HG02763 (cell line): ENCODE measurements around the gene PSMD2.
"Not testable (repeated sequence)": the region's sequence is repeated elsewhere in the genome, so short reads cannot be mapped to it uniquely, and the experiment has no call there.

Source experiments
- ATAC-seq: cut with Tn5 transposase; IDR thresholded peaks from one replicate; pipeline ENCODE4 v1.9.1; 2021; ENCODE audit warnings: mild to moderate bottlenecking, moderate library complexity; ENCODE audit not compliant: unreplicated experiment

Gene PSMD2

DNA sequence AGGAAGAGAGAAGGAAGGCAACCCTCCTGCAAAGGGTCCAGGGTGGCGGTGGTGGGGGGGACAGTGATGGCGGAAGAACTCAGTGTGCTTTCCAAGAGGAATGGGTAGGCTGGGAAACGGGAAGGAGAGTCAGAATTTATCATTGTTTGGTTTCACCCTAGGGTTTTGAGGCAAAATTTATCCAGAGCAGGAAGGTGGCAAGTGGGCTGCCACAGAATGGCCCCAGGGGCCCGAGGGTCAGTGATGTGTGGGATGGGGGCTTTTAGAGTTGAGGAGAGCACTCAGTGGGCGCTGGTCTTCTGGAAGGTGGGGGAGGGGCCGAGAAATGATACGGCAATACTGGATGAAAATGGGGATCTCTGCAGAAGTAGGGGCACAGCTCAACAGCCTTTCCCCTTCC is 38.9 kb downstream of the PSMD2 start:
- no peak for ATAC-seq

- ATAC-seq = no peak
Observed at GRCh38 chr3:184338511-184338945, 39.5 kb downstream of the PSMD2 start.

- no peak for ATAC-seq
Observed at GRCh38 chr3:184339001-184339400, 40.0 kb downstream of the PSMD2 start.

DNA sequence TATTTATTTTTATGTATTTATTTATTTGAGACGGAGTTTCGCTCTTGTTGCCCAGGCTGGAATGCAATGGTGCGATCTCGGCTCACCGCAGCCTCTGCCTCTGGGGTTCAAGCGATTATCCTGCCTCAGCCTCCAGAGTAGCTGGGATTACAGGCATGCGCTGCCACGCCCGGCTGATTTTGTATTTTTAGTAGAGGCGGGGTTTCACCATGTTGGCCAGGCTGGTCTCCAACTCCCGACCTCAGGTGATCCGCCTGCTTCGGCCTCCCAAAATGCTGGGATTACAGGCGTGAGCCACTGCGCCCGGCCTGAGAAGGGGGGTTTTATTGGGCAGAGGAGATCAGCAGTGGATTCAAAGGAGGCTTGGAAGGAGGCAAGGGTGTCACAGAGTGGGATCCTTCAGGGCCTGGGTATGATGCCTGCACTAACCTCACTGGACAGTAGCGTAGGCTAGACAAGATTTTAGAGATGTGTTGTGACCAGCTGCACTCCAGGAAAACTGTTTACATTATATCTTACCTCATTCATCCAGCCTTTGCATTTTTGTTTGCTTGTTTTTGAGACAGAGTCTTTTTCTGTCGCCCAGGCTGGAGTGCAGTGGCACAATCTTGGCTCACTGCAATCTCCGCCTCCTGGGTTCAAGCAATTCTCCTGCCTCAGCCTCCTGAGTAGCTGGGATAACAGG is 40.6 kb downstream of the PSMD2 start:
- not testable (repeated sequence) for ATAC-seq

DNA sequence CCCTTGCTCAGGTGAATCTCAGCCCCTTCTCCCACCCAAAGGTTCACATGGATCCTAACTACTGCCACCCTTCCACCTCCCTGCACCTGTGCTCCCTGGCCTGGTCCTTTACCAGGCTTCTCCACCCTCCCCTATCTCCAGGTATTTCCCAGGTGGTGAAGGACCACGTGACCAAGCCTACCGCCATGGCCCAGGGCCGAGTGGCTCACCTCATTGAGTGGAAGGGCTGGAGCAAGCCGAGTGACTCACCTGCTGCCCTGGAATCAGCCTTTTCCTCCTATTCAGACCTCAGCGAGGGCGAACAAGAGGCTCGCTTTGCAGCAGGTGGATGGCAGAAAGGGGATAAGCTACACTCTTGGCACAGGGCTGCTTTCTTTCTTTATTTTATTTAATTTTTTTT is 42.9 kb downstream of the PSMD2 start:
- ATAC-seq = no peak

- no peak for ATAC-seq
Observed at GRCh38 chr3:184343200-184343876, 44.3 kb downstream of the PSMD2 start.

DNA sequence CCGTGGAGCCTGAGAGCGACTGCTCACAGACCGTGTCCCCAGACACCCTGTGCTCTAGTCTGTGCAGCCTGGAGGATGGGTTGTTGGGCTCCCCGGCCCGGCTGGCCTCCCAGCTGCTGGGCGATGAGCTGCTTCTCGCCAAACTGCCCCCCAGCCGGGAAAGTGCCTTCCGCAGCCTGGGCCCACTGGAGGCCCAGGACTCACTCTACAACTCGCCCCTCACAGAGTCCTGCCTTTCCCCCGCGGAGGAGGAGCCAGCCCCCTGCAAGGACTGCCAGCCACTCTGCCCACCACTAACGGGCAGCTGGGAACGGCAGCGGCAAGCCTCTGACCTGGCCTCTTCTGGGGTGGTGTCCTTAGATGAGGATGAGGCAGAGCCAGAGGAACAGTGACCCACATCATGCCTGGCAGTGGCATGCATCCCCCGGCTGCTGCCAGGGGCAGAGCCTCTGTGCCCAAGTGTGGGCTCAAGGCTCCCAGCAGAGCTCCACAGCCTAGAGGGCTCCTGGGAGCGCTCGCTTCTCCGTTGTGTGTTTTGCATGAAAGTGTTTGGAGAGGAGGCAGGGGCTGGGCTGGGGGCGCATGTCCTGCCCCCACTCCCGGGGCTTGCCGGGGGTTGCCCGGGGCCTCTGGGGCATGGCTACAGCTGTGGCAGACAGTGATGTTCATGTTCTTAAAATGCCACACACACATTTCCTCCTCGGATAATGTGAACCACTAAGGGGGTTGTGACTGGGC is 45.7 kb downstream of the PSMD2 start:
- ATAC-seq = no peak

DNA sequence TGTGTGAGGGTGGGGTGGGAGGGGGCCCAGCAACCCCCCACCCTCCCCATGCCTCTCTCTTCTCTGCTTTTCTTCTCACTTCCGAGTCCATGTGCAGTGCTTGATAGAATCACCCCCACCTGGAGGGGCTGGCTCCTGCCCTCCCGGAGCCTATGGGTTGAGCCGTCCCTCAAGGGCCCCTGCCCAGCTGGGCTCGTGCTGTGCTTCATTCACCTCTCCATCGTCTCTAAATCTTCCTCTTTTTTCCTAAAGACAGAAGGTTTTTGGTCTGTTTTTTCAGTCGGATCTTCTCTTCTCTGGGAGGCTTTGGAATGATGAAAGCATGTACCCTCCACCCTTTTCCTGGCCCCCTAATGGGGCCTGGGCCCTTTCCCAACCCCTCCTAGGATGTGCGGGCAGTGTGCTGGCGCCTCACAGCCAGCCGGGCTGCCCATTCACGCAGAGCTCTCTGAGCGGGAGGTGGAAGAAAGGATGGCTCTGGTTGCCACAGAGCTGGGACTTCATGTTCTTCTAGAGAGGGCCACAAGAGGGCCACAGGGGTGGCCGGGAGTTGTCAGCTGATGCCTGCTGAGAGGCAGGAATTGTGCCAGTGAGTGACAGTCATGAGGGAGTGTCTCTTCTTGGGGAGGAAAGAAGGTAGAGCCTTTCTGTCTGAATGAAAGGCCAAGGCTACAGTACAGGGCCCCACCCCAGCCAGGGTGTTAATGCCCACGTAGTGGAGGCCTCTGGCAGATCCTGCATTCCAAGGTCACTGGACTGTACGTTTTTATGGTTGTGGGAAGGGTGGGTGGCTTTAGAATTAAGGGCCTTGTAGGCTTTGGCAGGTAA is 46.5 kb downstream of the PSMD2 start:
- no peak for ATAC-seq

GRCh38 chr3:184346480-184347190 is 47.6 kb downstream of the PSMD2 start:
- no peak for ATAC-seq

DNA sequence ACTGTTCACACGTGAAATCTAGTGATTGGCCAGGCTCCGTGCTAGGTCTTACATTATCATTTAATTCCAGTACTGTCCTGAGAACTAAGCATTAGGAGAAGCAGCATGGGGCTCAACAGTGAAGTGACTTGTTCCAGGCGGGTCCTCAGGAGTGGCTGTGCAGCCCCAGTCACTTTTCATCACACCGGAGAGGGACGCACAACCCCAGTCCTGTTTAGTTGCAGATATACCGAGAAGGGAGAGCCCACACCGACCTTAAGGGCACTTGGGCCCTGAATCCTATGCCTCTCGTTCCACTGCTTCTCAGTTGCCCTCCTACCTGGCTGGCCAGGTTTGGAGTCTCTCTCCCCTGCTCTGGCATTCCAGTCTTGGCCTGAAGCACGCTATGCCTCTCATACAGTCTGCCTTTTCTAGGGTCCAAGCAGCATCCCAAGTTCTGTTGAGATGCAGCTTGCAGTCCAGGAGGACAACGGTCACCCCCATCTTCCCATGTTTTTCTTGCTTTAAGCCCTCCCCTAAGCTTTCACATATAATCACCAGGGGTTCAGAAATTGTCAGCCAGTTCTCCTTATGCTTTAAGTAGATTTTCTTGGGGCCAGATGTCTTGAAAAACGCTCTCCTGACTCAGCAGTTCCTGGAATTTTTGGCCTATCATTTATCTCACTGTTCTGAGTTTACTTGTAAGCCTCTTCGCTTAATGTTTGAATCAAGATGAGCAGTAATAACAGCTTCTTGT is 48.4 kb downstream of the PSMD2 start:
- no peak for ATAC-seq

DNA sequence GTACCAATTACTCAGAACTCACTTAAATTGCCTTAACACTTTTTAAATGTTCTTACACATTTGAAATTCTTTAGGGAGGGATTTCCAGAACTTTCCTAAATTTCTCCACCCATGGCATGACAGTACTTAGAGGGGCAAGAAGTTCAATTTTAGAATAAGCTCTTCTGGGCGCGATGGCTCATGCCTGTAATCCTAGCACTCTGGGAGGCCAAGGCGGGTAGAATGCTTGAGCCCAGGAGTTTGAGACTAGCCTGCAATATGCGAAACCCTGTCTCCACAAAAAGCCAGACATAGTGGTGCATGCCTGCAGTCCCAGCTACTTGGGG is 49.0 kb downstream of the PSMD2 start:
- ATAC-seq = no peak

DNA sequence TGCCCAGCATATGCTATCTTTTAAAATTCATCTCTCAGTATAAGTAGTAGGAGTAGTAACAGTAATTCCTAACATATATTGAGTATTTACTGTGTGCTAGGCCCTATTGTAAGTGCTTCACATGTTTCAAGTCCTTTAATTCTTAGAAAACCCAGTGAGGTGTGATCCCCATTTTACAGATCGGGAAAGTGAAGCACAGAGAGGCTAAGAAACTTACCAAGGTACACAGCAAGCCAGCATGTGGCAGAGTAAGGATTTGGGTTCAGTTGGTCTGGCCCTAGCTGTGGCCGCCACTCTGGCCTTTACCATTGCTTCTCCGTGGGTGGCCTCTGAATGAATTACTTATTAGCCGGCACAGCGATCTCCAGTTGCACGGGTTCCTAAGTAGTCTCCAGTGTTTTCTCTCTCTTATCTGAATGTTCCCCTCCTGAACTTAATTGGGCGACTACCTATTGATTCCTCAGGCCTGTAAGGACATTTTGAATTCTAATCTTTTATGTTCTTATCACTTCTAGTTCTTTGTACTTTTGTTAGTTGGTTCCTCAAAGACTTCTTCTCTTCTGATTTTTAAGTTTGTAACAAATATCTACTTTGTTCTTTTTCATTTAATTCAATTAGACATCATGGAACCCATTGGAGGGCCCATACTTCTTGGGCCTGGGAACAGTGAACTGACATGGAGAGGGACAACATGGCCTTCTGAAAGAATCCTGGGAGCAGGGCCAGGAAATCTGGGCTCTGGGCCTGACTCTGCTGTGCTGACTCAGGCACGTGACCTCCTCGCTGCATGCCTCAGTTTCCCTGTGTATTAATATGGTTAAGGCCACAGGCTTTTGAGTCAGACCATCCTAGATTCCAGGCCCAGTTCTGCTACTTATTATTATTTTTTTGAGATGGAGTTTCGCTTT is 50.8 kb downstream of the PSMD2 start:
- ATAC-seq = no peak

DNA sequence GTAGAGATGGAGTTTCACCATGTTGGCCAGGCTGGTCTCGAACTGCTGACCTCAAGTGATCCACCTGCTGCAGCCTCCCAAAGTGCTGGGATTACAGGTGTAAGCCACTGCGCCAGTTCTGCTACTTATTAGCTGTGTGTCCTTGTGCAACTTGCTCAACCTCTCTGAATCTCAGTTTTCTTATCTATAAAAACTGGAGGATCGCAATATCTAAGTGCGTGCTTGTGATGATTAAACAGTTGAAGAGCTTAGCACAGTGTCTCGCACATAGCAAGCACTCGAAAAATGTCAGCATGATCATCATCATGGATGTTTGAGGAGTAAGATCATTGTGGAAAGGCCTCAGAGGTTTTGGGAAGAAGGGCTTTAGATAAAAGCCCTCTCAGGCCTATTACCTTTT is 51.6 kb downstream of the PSMD2 start:
- no peak for ATAC-seq

DNA sequence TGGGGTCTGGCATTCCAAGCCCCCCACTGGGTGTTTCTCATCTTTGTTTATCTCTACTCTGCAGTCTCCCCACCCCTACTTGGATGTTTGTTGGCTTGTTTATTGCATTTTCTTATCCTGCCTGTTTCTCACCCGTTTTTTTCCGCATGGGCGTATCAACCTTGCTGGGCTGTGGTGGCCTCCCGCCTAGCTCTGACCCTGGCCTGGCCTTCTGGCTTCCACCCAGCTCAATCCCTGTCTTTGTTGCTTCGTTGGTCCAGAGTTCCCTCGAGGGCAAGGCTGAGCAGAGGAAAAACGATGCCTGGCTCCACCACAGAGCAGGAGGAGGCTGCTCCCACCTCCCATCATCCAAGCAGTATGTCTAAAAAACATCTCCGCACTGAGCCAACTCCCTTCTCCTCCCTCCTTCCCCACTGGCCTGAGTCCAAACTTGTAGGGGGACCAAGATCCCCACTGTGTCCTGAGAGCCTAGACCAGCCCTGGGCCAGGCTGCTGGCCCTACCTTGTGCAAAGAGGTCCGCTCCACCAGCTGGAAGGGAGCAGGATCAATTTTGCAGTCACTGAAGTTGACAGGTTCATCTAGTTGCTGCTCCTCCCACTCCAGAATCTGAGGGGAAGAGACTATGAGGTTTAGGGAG is 52.6 kb downstream of the PSMD2 start:
- no peak for ATAC-seq

DNA sequence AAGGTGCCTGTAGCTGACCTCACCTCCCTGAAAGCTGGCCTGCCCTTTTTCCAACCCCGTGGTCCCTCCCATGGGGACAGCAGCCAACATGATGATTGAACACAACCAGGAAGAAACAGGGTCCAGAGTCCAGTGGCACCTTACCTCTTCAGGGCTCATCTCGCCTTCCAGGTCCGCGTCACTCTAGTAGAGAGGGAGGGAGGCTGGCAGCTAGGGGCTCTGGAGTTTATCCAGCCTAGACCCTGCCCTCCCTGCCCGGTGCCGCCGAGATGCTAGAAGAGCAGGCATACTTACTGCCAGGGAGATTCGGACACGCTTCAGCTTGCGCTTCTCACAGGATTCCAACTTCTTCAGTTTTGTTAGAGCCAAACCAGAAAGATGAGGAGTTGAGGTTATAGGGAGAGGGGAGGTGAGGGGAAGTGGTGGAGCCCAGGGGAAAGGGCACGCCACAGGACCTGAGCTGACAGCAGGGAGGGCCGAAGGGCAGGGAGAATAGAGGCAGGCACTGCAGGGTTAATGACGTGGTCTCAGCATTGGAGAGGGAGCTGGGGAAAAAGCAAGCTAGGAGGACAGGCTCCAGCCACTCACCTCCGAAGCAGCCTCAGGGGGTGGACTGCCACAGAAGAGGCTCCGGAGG is 53.2 kb downstream of the PSMD2 start:
- no peak for ATAC-seq

GRCh38 chr3:184352897-184353545 is 54.0 kb downstream of the PSMD2 start:
- ATAC-seq = no peak

DNA sequence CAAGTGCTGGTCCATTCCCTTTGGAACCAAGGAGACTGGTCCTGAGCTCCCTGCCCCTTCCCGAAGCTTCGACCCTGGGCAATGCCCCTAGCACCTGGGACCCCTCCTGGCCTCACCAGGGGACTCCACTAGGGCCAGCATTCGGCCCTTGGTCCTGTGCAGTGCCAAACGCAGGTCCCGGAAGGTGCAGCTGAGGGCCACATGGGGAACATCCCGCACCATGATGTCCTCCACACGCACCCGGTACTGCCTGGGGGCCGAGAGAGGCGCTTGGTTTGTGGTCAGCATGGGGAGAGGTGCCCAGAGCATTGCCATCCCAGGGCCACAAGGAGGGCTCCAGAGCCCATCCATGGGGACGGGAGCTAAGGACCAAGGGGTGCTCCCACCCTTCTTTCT is 54.5 kb downstream of the PSMD2 start:
- ATAC-seq = no peak
